ENCODE results near the gene NPAS1.
"Not testable (repeated sequence)": the region's sequence is repeated elsewhere in the genome, so short reads cannot be mapped to it uniquely, and the experiment has no call there.

NPAS1 gene

DNA sequence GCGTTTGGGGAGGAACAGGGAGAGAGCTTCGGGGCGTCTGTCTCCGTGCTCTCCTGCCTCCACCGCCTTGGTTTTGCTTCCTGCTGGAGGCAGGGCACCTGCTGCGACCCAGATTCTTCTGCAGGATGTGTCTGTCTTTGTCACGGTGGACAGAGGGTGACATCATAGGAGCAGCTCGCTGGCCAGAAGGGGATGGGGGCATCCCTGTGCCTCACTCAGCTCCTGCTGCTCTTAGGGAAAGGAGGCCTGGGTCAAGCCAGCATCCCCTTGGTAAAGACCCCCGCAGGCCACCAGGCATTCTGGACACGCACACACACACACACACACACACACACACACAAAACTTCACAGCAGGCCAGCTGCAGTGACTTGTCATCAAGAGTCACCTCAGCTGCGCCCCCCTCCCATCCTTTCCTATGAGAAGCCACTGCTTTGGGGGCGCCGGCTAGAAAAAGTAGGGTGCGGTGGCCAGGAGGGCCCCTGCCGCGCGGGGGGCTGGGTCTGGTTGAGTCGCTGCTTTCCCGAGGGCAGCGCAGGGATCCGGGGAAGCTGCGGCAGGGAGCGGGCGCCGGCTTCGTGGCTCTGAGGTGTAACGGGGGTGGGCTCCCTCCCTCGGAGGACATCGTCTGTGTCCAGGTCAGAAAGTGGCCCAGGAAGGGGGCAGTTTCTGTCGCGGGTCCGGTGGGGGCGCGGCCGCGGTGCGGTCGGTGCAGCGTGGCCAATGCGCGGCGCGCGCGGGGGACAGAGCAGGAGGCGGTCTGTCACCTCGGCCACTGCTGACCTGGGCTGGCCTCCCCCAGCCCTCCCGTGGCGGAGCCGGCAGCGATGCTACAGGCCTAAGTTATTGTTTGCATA is 15.8 kb upstream of the NPAS1 start:
- TF ChIP-seq, protein P1, sequence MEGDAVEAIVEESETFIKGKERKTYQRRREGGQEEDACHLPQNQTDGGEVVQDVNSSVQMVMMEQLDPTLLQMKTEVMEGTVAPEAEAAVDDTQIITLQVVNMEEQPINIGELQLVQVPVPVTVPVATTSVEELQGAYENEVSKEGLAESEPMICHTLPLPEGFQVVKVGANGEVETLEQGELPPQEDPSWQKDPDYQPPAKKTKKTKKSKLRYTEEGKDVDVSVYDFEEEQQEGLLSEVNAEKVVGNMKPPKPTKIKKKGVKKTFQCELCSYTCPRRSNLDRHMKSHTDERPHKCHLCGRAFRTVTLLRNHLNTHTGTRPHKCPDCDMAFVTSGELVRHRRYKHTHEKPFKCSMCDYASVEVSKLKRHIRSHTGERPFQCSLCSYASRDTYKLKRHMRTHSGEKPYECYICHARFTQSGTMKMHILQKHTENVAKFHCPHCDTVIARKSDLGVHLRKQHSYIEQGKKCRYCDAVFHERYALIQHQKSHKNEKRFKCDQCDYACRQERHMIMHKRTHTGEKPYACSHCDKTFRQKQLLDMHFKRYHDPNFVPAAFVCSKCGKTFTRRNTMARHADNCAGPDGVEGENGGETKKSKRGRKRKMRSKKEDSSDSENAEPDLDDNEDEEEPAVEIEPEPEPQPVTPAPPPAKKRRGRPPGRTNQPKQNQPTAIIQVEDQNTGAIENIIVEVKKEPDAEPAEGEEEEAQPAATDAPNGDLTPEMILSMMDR (IDR thresholded peaks at IDR 0.05; ENCODE audit: low read depth, low read length), result no peak
- no peak for TF ChIP-seq EZH2phosphoT487 (IDR thresholded peaks at IDR 0.05; ENCODE audit: low read depth)
- Histone ChIP-seq H3K9me3 (ENCODE audit: insufficient read depth, low read length) (no peaks in the 10 kb centered on the region), H2AFZ (ENCODE audit: low read depth, low read length) (no peak overlapping the region), H3K27ac (ENCODE audit: low read length) (no peak overlapping the region), H4K20me1 (ENCODE audit: insufficient read depth, low read length) (no peaks in the 10 kb centered on the region; the same call in 1 of the 2 replicates), H3K27me3 (ENCODE audit: low read depth, low read length) (no peaks in the 10 kb centered on the region), H3K4me1 (ENCODE audit: low read length) (no peaks in the 10 kb centered on the region), H3K9ac (ENCODE audit: low read length) (no peak overlapping the region), H3K79me2 (ENCODE audit: low read length) (no peaks in the 10 kb centered on the region), H3K4me2 (ENCODE audit: low read length) (no peak overlapping the region), H3K4me3 (ENCODE audit: low read length) (no peak overlapping the region), H3K36me3 (replicated peaks; ENCODE audit: low read depth, low read length) (peaks cover 2% of the 10 kb centered on the region)

DNA sequence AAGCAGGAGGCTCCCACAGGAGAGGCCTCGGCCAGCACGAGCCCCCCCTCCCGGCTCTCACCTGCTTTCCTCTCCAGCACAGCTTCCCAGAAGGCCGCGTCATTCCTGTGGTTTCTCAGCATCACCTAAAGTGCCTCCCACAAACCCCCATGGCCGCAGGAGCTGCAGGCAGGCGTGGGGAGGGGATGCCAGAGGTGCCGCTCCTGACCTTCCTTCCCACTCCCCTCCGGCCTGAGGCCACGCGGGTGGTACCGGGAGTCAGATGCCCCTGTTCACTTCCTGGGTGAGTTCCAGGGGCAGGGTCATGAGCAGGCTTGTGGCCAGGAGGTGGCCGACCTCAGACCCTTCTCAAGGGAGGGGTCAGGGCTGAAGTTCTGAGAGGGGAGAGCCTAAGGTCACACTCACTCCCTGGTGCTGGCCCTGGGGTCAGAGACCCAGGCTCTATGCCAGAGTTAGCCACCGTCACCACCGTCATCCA is 14.4 kb upstream of the NPAS1 start:
- no peak overlapping the region for H2AFZ ChIP-seq (ENCODE audit: low read depth, low read length)
- no peaks in the 10 kb centered on the region for H3K36me3 ChIP-seq (replicated peaks; ENCODE audit: low read depth, low read length)
- H3K27ac ChIP-seq (ENCODE audit: low read length), result no peak overlapping the region
- no peaks in the 10 kb centered on the region for H3K4me1 ChIP-seq (ENCODE audit: low read length)
- H3K9me3 ChIP-seq (ENCODE audit: insufficient read depth, low read length), result no peaks in the 10 kb centered on the region
- H3K9ac ChIP-seq (ENCODE audit: low read length), result no peak overlapping the region
- no peaks in the 10 kb centered on the region for H3K27me3 ChIP-seq (ENCODE audit: low read depth, low read length)
- no peaks in the 10 kb centered on the region for H3K79me2 ChIP-seq (ENCODE audit: low read length)
- TF ChIP-seq, protein P1 (IDR thresholded peaks at IDR 0.05; ENCODE audit: low read depth, low read length), result no peak
- no peak for TF ChIP-seq EZH2phosphoT487 (IDR thresholded peaks at IDR 0.05; ENCODE audit: low read depth)
- no peak overlapping the region for H3K4me3 ChIP-seq (ENCODE audit: low read length)
- no peaks in the 10 kb centered on the region; the same call in 1 of the 2 replicates for H4K20me1 ChIP-seq (ENCODE audit: insufficient read depth, low read length)
- H3K4me2 ChIP-seq (ENCODE audit: low read length), result no peak overlapping the region

DNA sequence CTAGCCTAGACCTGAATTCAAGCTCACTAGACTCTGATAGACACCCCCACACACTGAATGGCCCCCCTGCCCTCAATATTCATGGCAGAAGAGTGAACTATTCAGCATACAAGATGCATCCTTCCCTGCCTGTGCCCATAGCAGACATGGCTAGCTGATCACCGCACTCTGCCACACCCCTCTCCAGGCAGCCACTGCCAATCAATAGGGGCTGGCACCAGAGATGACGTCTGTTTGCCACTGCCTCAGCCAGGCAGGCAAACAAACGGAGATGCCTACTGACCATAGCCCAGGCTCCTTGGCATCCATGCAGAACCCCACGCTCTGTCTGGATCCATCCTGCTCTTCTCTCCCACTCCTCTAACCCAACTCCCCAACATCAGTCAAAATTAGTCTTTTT is 13.8 kb upstream of the NPAS1 start:
- Histone ChIP-seq H3K27me3 (ENCODE audit: low read depth, low read length) (no peaks in the 10 kb centered on the region), H4K20me1 (ENCODE audit: insufficient read depth, low read length) (no peaks in the 10 kb centered on the region; the same call in 1 of the 2 replicates), H3K4me2 (ENCODE audit: low read length) (no peak overlapping the region), H3K36me3 (replicated peaks; ENCODE audit: low read depth, low read length) (no peaks in the 10 kb centered on the region), H3K4me1 (ENCODE audit: low read length) (no peaks in the 10 kb centered on the region), H3K9ac (ENCODE audit: low read length) (no peak overlapping the region), H3K27ac (ENCODE audit: low read length) (no peak overlapping the region), H3K79me2 (ENCODE audit: low read length) (no peaks in the 10 kb centered on the region), H3K9me3 (ENCODE audit: insufficient read depth, low read length) (no peaks in the 10 kb centered on the region), H2AFZ (ENCODE audit: low read depth, low read length) (no peak overlapping the region), H3K4me3 (ENCODE audit: low read length) (no peak overlapping the region)
- TF ChIP-seq, protein P1 (IDR thresholded peaks at IDR 0.05; ENCODE audit: low read depth, low read length), result no peak
- no peak for TF ChIP-seq EZH2phosphoT487 (IDR thresholded peaks at IDR 0.05; ENCODE audit: low read depth)

DNA sequence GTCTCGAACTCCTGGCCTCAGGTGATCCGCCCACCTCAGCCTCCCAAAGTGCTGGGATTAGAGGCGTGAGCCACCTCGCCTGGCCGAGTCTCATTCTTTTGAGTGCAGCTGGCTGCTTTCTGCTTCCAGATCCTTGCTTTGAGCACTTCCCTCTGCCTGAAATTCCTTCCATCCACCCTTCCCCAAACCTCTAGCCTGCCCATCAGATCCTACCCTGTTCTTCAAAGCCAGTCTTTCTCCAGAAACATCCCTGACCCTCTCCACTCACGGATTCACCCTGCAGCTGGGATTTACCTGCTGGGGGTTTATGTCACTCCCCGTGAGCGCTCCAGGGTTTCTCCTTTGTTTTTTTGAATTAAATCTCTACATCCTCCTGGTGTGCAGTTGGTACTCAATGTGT is 13.1 kb upstream of the NPAS1 start:
- Histone ChIP-seq H3K27ac (ENCODE audit: low read length) (no peak overlapping the region), H3K4me3 (ENCODE audit: low read length) (no peak overlapping the region), H3K4me1 (ENCODE audit: low read length) (no peaks in the 10 kb centered on the region), H3K9me3 (ENCODE audit: insufficient read depth, low read length) (no peaks in the 10 kb centered on the region), H3K4me2 (ENCODE audit: low read length) (no peak overlapping the region), H4K20me1 (ENCODE audit: insufficient read depth, low read length) (no peaks in the 10 kb centered on the region; the same call in 1 of the 2 replicates), H3K36me3 (replicated peaks; ENCODE audit: low read depth, low read length) (no peaks in the 10 kb centered on the region), H3K27me3 (ENCODE audit: low read depth, low read length) (no peaks in the 10 kb centered on the region), H3K9ac (ENCODE audit: low read length) (no peak overlapping the region), H3K79me2 (ENCODE audit: low read length) (no peaks in the 10 kb centered on the region), H2AFZ (ENCODE audit: low read depth, low read length) (no peak overlapping the region)
- TF ChIP-seq, protein P1 (IDR thresholded peaks at IDR 0.05; ENCODE audit: low read depth, low read length), result no peak
- no peak for TF ChIP-seq EZH2phosphoT487 (IDR thresholded peaks at IDR 0.05; ENCODE audit: low read depth)

DNA sequence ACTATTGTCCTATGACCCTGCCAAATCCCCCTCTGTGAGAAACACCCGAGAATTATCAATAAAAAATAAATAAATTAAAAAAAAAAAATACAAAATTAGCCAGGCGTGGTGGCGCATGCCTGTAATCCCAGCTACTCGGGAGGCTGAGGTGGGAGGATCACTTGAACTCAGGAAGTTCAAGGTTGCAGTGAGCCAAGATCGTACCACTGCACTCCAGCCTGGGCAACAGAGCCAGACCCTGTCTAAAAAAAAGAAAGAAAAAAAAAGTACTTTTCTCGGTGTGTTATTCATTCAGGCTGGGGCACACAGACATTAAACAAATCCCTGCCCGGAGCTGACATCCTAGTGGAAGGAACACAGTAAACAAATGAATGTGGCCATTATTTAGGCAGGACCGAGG is 9.1 kb upstream of the NPAS1 start:
- H3K36me3 ChIP-seq (replicated peaks; ENCODE audit: low read depth, low read length); H3K4me2 ChIP-seq (ENCODE audit: low read length); H3K9me3 ChIP-seq (ENCODE audit: insufficient read depth, low read length); H3K4me3 ChIP-seq (ENCODE audit: low read length); H3K9ac ChIP-seq (ENCODE audit: low read length); H3K27ac ChIP-seq (ENCODE audit: low read length); H2AFZ ChIP-seq (ENCODE audit: low read depth, low read length); H3K27me3 ChIP-seq (ENCODE audit: low read depth, low read length); H3K4me1 ChIP-seq (ENCODE audit: low read length); H3K79me2 ChIP-seq (ENCODE audit: low read length); H4K20me1 ChIP-seq (ENCODE audit: insufficient read depth, low read length): not testable (repeated sequence)

Measured in OCI-LY3 (cell line).